ENCODE measurements around the gene TUBD1.

GRCh38 chr17:59827721-59828477 is 64.8 kb downstream of the TUBD1 start:
- TF ChIP-seq CTCF (optimal IDR thresholded peaks at IDR 0.05 in 1 of 3, IDR thresholded peaks at IDR 0.05 in 1 of 3, conservative IDR thresholded peaks at IDR 0.05 in 1 of 3; ENCODE audit: extremely low read depth in 1 of 3, insufficient read depth in 2 of 3, low read length in 3 of 3), result no peak
- no peak for TF ChIP-seq EZH2 (IDR thresholded peaks at IDR 0.05; ENCODE audit: low read length)

Measured in keratinocyte (primary cell).